IPS-18a (cell line): ENCODE measurements around the gene SPECC1L.

Source experiments
- H3K27ac ChIP-seq: one replicate; pipeline ENCODE4 v1.5.1; 2013; ENCODE audit warnings: low read length
- H3K27me3 ChIP-seq: one replicate; pipeline ENCODE4 v1.6.1; 2013; ENCODE audit warnings: mild to moderate bottlenecking, low read length; ENCODE audit not compliant: control insufficient read depth, insufficient read depth
- H3K36me3 ChIP-seq: one replicate; pipeline ENCODE4 v1.6.1; 2013; ENCODE audit warnings: low read depth, low read length; ENCODE audit not compliant: control insufficient read depth
- H3K4me1 ChIP-seq: one replicate; pipeline ENCODE4 v1.6.1; 2013; ENCODE audit warnings: low read depth, low read length; ENCODE audit not compliant: control insufficient read depth
- H3K4me3 ChIP-seq: one replicate; pipeline ENCODE4 v1.5.1; 2013; ENCODE audit warnings: low read length
- H3K9ac ChIP-seq: one replicate; pipeline ENCODE4 v1.6.1; 2013; ENCODE audit warnings: mild to moderate bottlenecking, low read length, moderate library complexity
- H3K9me3 ChIP-seq: one replicate; pipeline ENCODE4 v1.6.1; 2013; ENCODE audit warnings: low read depth, low read length; ENCODE audit not compliant: control insufficient read depth

Gene SPECC1L

GRCh38 chr22:24329453-24329852 lies 58.8 kb downstream of the SPECC1L start:
- no peaks in the 10 kb centered on the region for H3K4me1 ChIP-seq
- no peak overlapping the region for H3K9ac ChIP-seq
- no peaks in the 10 kb centered on the region for H3K9me3 ChIP-seq
- peaks cover 63% of the 10 kb centered on the region for H3K36me3 ChIP-seq
- H3K27me3 ChIP-seq, result no peaks in the 10 kb centered on the region
- no peak overlapping the region for H3K4me3 ChIP-seq
- H3K27ac ChIP-seq, result no peak overlapping the region

GRCh38 chr22:24330636-24331035 lies 60.0 kb downstream of the SPECC1L start:
- Histone ChIP-seq H3K4me1 (no peaks in the 10 kb centered on the region), H3K36me3 (peaks cover 73% of the 10 kb centered on the region), H3K9me3 (no peaks in the 10 kb centered on the region), H3K9ac (no peak overlapping the region), H3K27ac (no peak overlapping the region), H3K27me3 (no peaks in the 10 kb centered on the region), H3K4me3 (no peak overlapping the region)

- Histone ChIP-seq H3K27me3 (no peaks in the 10 kb centered on the region), H3K9ac (no peak overlapping the region), H3K4me3 (no peak overlapping the region), H3K36me3 (peaks cover 68% of the 10 kb centered on the region), H3K4me1 (peaks cover under 1% of the 10 kb centered on the region), H3K9me3 (no peaks in the 10 kb centered on the region), H3K27ac (no peak overlapping the region)
Measured at GRCh38 chr22:24331468-24332440, 61.1 kb downstream of the SPECC1L start.

- Histone ChIP-seq H3K9ac (no peak overlapping the region), H3K4me1 (peaks cover 15% of the 10 kb centered on the region), H3K4me3 (no peak overlapping the region), H3K36me3 (peaks cover 68% of the 10 kb centered on the region), H3K27ac (no peak overlapping the region), H3K9me3 (no peaks in the 10 kb centered on the region), H3K27me3 (no peaks in the 10 kb centered on the region)
Measured at GRCh38 chr22:24333301-24333700, 62.7 kb downstream of the SPECC1L start.

- H3K36me3 ChIP-seq, result peaks cover 55% of the 10 kb centered on the region
- no peaks in the 10 kb centered on the region for H3K27me3 ChIP-seq
Measured at GRCh38 chr22:24335496-24335895, 64.9 kb downstream of the SPECC1L start.

GRCh38 chr22:24337894-24338645 lies 67.4 kb downstream of the SPECC1L start:
- H3K4me3 ChIP-seq, result peak overlapping the region; percentile 29
- H3K9ac ChIP-seq, result no peak overlapping the region
- peaks cover 49% of the 10 kb centered on the region for H3K36me3 ChIP-seq

More at GRCh38 chr22:24335496-24335895, 64.9 kb downstream of the SPECC1L start:
- Histone ChIP-seq H3K27ac (no peak overlapping the region), H3K9me3 (no peaks in the 10 kb centered on the region), H3K4me1 (peaks cover 29% of the 10 kb centered on the region), H3K9ac (no peak overlapping the region), H3K4me3 (no peak overlapping the region)

GRCh38 chr22:24338726-24339451 lies 68.3 kb downstream of the SPECC1L start:
- Histone ChIP-seq H3K36me3 (peaks cover 50% of the 10 kb centered on the region), H3K9ac (no peak overlapping the region), H3K4me3 (peak overlapping the region; percentile 39)

More at GRCh38 chr22:24337894-24338645, 67.4 kb downstream of the SPECC1L start:
- no peaks in the 10 kb centered on the region for H3K27me3 ChIP-seq
- H3K4me1 ChIP-seq, result peaks cover 29% of the 10 kb centered on the region
- no peaks in the 10 kb centered on the region for H3K9me3 ChIP-seq
- H3K27ac ChIP-seq, result no peak overlapping the region

GRCh38 chr22:24339452-24339747 lies 68.8 kb downstream of the SPECC1L start:
- Histone ChIP-seq H3K4me3 (peak overlapping the region; percentile 39), H3K27ac (no peak overlapping the region), H3K9me3 (no peaks in the 10 kb centered on the region), H3K4me1 (peaks cover 29% of the 10 kb centered on the region), H3K27me3 (no peaks in the 10 kb centered on the region), H3K9ac (no peak overlapping the region), H3K36me3 (peaks cover 53% of the 10 kb centered on the region)

More at GRCh38 chr22:24338726-24339451, 68.3 kb downstream of the SPECC1L start:
- Histone ChIP-seq H3K27me3 (no peaks in the 10 kb centered on the region), H3K4me1 (peaks cover 29% of the 10 kb centered on the region), H3K9me3 (no peaks in the 10 kb centered on the region), H3K27ac (peak overlapping the region; percentile 79)

- Histone ChIP-seq H3K36me3 (peaks cover 47% of the 10 kb centered on the region), H3K9me3 (no peaks in the 10 kb centered on the region), H3K4me3 (no peak overlapping the region), H3K27me3 (no peaks in the 10 kb centered on the region), H3K4me1 (peaks cover 29% of the 10 kb centered on the region), H3K9ac (no peak overlapping the region), H3K27ac (no peak overlapping the region)
Measured at GRCh38 chr22:24341627-24342026, 71.0 kb downstream of the SPECC1L start.

GRCh38 chr22:24350627-24351026 lies 80.0 kb downstream of the SPECC1L start:
- no peaks in the 10 kb centered on the region for H3K4me1 ChIP-seq
- H3K27ac ChIP-seq, result no peak overlapping the region
- no peaks in the 10 kb centered on the region for H3K9me3 ChIP-seq
- H3K36me3 ChIP-seq, result peaks cover 60% of the 10 kb centered on the region
- no peaks in the 10 kb centered on the region for H3K27me3 ChIP-seq
- no peak overlapping the region for H3K4me3 ChIP-seq
- no peak overlapping the region for H3K9ac ChIP-seq

GRCh38 chr22:24353121-24353520 lies 82.5 kb downstream of the SPECC1L start:
- peaks cover 41% of the 10 kb centered on the region for H3K36me3 ChIP-seq
- H3K4me1 ChIP-seq, result no peaks in the 10 kb centered on the region
- H3K27me3 ChIP-seq, result no peaks in the 10 kb centered on the region
- H3K27ac ChIP-seq, result no peak overlapping the region
- H3K4me3 ChIP-seq, result no peak overlapping the region
- no peaks in the 10 kb centered on the region for H3K9me3 ChIP-seq
- no peak overlapping the region for H3K9ac ChIP-seq
